Measurements from ENCODE around the gene RGP1. TPM values are rescaled to one million over a fixed set of nuclear protein-coding genes. Genes with fewer than 3 reads are reported as not detected.
A peak's percentile ranks its signal among the peaks of the same experiment; 100 is the strongest.

The RGP1 gene
- total RNA-seq, 1 experiment from 2014 or later: 13.8 TPM

- intact Hi-C loops (cut with micrococcal nuclease): loop anchor here (1.0 kb wide), 1 partner anchor 127 kb away; no protein-coding TSS in a partner anchor
- peak overlapping the region; percentile 94 for H3K9ac ChIP-seq (ENCODE audit: low read length)
- peak overlapping the region; percentile 84 for H3K27ac ChIP-seq (ENCODE audit: low read length)
- H3K79me2 ChIP-seq (ENCODE audit: low read length): peaks cover 65% of the 10 kb centered on the region
- DNase-seq (no peak), ATAC-seq (no peak)
- H3K9me2 ChIP-seq (replicated peaks; ENCODE audit: low read length): no peaks in the 10 kb centered on the region
- no peaks in the 10 kb centered on the region for H4K20me1 ChIP-seq (ENCODE audit: low read length)
- peak overlapping the region; percentile 90 for H3K4me2 ChIP-seq (ENCODE audit: low read length)
- BruUV-seq (replicated peaks): TSS peak; percentile 55
- H2AFZ ChIP-seq (ENCODE audit: low read length): peak overlapping the region; percentile 66
- H3K27me3 ChIP-seq (ENCODE audit: low read length): no peaks in the 10 kb centered on the region
- TF ChIP-seq EZH2phosphoT487 (IDR thresholded peaks at IDR 0.05; ENCODE audit: borderline replicate concordance, low read length) (no peak), CTCF (conservative IDR thresholded peaks at IDR 0.05; ENCODE audit: low read depth, low read length) (no peak), EZH2 (IDR thresholded peaks at IDR 0.05; ENCODE audit: low read length, unreplicated experiment) (no peak)
- ChIA-PET POLR2A (ENCODE audit: unreplicated experiment) (interaction anchor here (0.6 to 1.8 kb wide), 3 partner anchors 18 to 628 kb away, joined by 3 to 6 read pairs (median 5); no protein-coding TSS in a partner anchor), CTCF (interaction anchor here (1.1 to 1.3 kb wide), 2 partner anchors 35 to 70 kb away, joined by 3 to 5 read pairs; no protein-coding TSS in a partner anchor)
- no peaks in the 10 kb centered on the region for H3F3A ChIP-seq (ENCODE audit: low read length, unreplicated experiment)
- H3K36me3 ChIP-seq (ENCODE audit: low read depth, low read length): peaks cover 13% of the 10 kb centered on the region; the same call in 1 of the 2 replicates
- no peaks in the 10 kb centered on the region for H3K9me3 ChIP-seq (ENCODE audit: low read length)
- peaks cover 54% of the 10 kb centered on the region for H3K4me1 ChIP-seq (ENCODE audit: insufficient read depth, low read length)
- H3K4me3 ChIP-seq (ENCODE audit: low read length): peak overlapping the region; percentile 90
Observed at GRCh38 chr9:35731415-35732184, 17.5 kb upstream of the RGP1 start.

GRCh38 chr9:35732185-35732799 lies 16.8 kb upstream of the RGP1 start, which contains the start of the genes CREB3 and TLN1:
Gene CREB3 (plus strand): TSS chr9:35732666. CDS start chr9:35732773, 107 bp downstream.
Gene TLN1 (minus strand): TSS chr9:35732195. CDS start chr9:35725694, 6,501 bp downstream.
- Histone ChIP-seq H3K27ac (ENCODE audit: low read length) (peak within 1 kb of the TSS; percentile 84), H3K4me2 (ENCODE audit: low read length) (peak within 1 kb of the TSS; percentile 90), H3K9ac (ENCODE audit: low read length) (peak within 1 kb of the TSS; percentile 94), H3F3A (ENCODE audit: low read length, unreplicated experiment) (no peaks in the 10 kb centered on the region), H3K36me3 (ENCODE audit: low read depth, low read length) (peaks cover 18% of the 10 kb centered on the region), H3K79me2 (ENCODE audit: low read length) (peaks cover 58% of the 10 kb centered on the region), H3K4me1 (ENCODE audit: insufficient read depth, low read length) (peaks cover 53% of the 10 kb centered on the region), H3K9me3 (ENCODE audit: low read length) (no peaks in the 10 kb centered on the region), H3K27me3 (ENCODE audit: low read length) (no peaks in the 10 kb centered on the region), H2AFZ (ENCODE audit: low read length) (peak within 1 kb of the TSS; percentile 81), H3K9me2 (replicated peaks; ENCODE audit: low read length) (no peaks in the 10 kb centered on the region), H3K4me3 (ENCODE audit: low read length) (peak within 1 kb of the TSS; percentile 90), H4K20me1 (ENCODE audit: low read length) (no peaks in the 10 kb centered on the region)
- TF ChIP-seq CTCF (conservative IDR thresholded peaks at IDR 0.05; ENCODE audit: low read depth, low read length) (peak; percentile 21; the same call in 1 of the 2 replicates), EZH2phosphoT487 (IDR thresholded peaks at IDR 0.05; ENCODE audit: borderline replicate concordance, low read length) (no peak)
- POLR2A ChIA-PET (ENCODE audit: unreplicated experiment): interaction anchor here (0.6 to 1.8 kb wide), 3 partner anchors 18 to 617 kb away, joined by 4 to 6 read pairs (median 5); no protein-coding TSS in a partner anchor
- intact Hi-C loops (cut with micrococcal nuclease): loop anchor here (1.0 kb wide), 1 partner anchor 128 kb away; no protein-coding TSS in a partner anchor
- CTCF ChIA-PET: interaction anchor here (1.1 to 1.3 kb wide), 2 partner anchors 36 to 71 kb away, joined by 3 to 5 read pairs; no protein-coding TSS in a partner anchor
- no TSS peak for BruUV-seq (replicated peaks)
- ATAC-seq (peak; percentile 74), DNase-seq (peak; percentile 96)

All from PC-3 (cell line).